Measurements from ENCODE around the gene WDR74.

- TF ChIP-seq GATA2 (IDR thresholded peaks at IDR 0.05; ENCODE audit: low read depth, low read length) (no peak), GATA3 (IDR thresholded peaks at IDR 0.05; ENCODE audit: low read depth, low read length) (no peak)
These were observed 40.9 kb upstream of the WDR74 start for GRCh38 chr11:62880231-62880802.
